ENCODE results near the gene ZFP69B. TPM values are rescaled to one million over a fixed set of nuclear protein-coding genes. Genes with fewer than 3 reads are reported as not detected.
A peak's percentile ranks its signal among the peaks of the same experiment; 100 is the strongest.

Gene ZFP69B
- total and polyA plus RNA-seq, 10 donors, result 0.80 to 5.0 (median 2.3) TPM

- H3K4me3 ChIP-seq, result no peak overlapping the region
- 81 to 89% (median 86%) methylated on average over 4 of the region's 4 CpGs for WGBS, 5 donors
- DNase-seq, result no peak
- no peak for TF ChIP-seq CTCF (IDR thresholded peaks at IDR 0.05 in 8 of 11, conservative IDR thresholded peaks at IDR 0.05 in 3 of 11)
- TF ChIP-seq POLR2AphosphoS5 (IDR thresholded peaks at IDR 0.05), result peak in 1 of 3 donors; percentile 6
- intact Hi-C loops (cut with DNase I; ENCODE audit: low total_unique reads), result loop anchor here (5.0 kb wide), 1 partner anchor 254 kb away; no protein-coding TSS in a partner anchor
- H3K9me3 ChIP-seq, result no peaks in the 10 kb centered on the region
- H3K27ac ChIP-seq, result peak overlapping the region in 3 of 8 donors; percentile 99 to 100 (median 100)
- H3K27me3 ChIP-seq (replicated peaks in 1 of 7), result no peaks in the 10 kb centered on the region
- peaks cover 24 to 84% (median 51%) of the 10 kb centered on the region in 6 donors for H3K4me1 ChIP-seq
- peaks cover 0 to 78% (median 35%) of the 10 kb centered on the region in 6 donors for H3K36me3 ChIP-seq
Observed at GRCh38 chr1:40405812-40406211, 44.5 kb upstream of the ZFP69B start.

DNA sequence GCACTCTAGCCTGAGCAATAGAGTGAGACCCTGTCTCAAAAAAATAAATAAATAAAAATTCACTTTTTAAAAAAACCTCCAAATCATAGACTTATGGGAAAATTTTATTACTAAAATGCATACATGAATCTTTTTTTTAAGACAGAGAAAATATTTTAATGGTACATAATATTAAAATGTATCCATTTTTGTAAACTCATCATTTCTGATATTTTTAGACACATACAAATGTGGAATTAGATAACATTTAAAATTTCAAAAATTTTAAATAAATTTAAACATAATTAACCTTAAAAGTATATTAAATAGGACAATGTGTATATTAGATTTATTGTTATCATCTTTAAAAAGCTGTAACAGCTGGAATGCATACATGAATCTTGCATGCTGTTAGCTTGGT, 42.8 kb upstream of the ZFP69B start:
- peaks cover 0 to 92% (median 41%) of the 10 kb centered on the region in 6 donors for H3K36me3 ChIP-seq
- intact Hi-C loops (cut with DNase I; ENCODE audit: low total_unique reads), result loop anchor here (5.0 kb wide), 1 partner anchor 255 kb away; no protein-coding TSS in a partner anchor
- peaks cover 24 to 83% (median 35%) of the 10 kb centered on the region in 6 donors for H3K4me1 ChIP-seq
- no peak for DNase-seq
- H3K27me3 ChIP-seq (replicated peaks in 1 of 7), result no peaks in the 10 kb centered on the region
- H3K9me3 ChIP-seq, result no peaks in the 10 kb centered on the region
- no peak for TF ChIP-seq CTCF (IDR thresholded peaks at IDR 0.05 in 8 of 11, conservative IDR thresholded peaks at IDR 0.05 in 3 of 11)
- no peak for TF ChIP-seq POLR2A (IDR thresholded peaks at IDR 0.05)
- TF ChIP-seq POLR2AphosphoS5 (IDR thresholded peaks at IDR 0.05), result no peak
- H3K27ac ChIP-seq, result peak overlapping the region in 2 of 8 donors; percentile 53 to 99
- no peak overlapping the region for H3K4me3 ChIP-seq

- TF ChIP-seq POLR2AphosphoS5 (IDR thresholded peaks at IDR 0.05) (peak in 1 of 3 donors; percentile 19), POLR2A (IDR thresholded peaks at IDR 0.05) (no peak), CTCF (IDR thresholded peaks at IDR 0.05 in 8 of 11, conservative IDR thresholded peaks at IDR 0.05 in 3 of 11) (no peak)
- H3K4me3 ChIP-seq, result no peak overlapping the region
- H3K9me3 ChIP-seq, result no peaks in the 10 kb centered on the region
- no peak for DNase-seq
- no peaks in the 10 kb centered on the region for H3K27me3 ChIP-seq (replicated peaks in 1 of 7)
- H3K36me3 ChIP-seq, result peaks cover 0 to 95% (median 62%) of the 10 kb centered on the region in 6 donors
- H3K4me1 ChIP-seq, result peaks cover 8 to 81% (median 15%) of the 10 kb centered on the region in 6 donors
- intact Hi-C loops (cut with DNase I; ENCODE audit: low total_unique reads), result loop anchor here (5.0 kb wide), 1 partner anchor 257 kb away; no protein-coding TSS in a partner anchor
- peak overlapping the region in 2 of 8 donors; percentile 3 to 36 for H3K27ac ChIP-seq
- 90 to 95% (median 93%) methylated on average over 4 of the region's 4 CpGs for WGBS, 5 donors
Observed at GRCh38 chr1:40409467-40409866, 40.8 kb upstream of the ZFP69B start.

DNA sequence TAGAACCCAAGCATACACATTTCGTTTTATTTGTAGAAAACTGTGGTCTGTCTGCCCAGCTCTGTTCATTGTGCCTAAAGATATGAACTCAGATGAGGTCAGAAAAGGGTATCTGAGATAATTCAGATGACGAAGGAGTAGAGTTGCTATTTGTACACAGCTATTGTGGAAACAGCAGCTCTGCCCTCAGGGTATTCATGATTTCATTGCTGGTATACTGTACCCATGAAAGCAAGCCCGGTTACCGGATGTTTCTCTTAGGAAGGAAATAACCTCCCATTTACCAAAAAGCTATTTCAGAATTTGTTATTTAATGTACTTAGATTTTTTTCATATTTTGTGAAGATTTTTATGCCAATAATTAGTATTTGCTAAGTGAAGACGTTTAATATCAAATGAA, 39.0 kb upstream of the ZFP69B start:
- peaks cover 0 to 100% (median 79%) of the 10 kb centered on the region in 6 donors for H3K36me3 ChIP-seq
- DNase-seq, result no peak
- H3K9me3 ChIP-seq, result no peaks in the 10 kb centered on the region
- H3K4me3 ChIP-seq, result no peak overlapping the region
- TF ChIP-seq POLR2AphosphoS5 (IDR thresholded peaks at IDR 0.05) (no peak), POLR2A (IDR thresholded peaks at IDR 0.05) (no peak), CTCF (IDR thresholded peaks at IDR 0.05 in 8 of 11, conservative IDR thresholded peaks at IDR 0.05 in 3 of 11) (no peak)
- peaks cover 0 to 69% (median 0%) of the 10 kb centered on the region in 6 donors for H3K4me1 ChIP-seq
- intact Hi-C loops (cut with DNase I; ENCODE audit: low total_unique reads), result no loop called here
- 88 to 93% (median 90%) methylated on average over 5 of the region's 5 CpGs for WGBS, 5 donors
- no peaks in the 10 kb centered on the region for H3K27me3 ChIP-seq (replicated peaks in 1 of 7)
- peak overlapping the region in 2 of 8 donors; percentile 19 for H3K27ac ChIP-seq
